NOMO-1 treated with DMSO at 0.1 percent for 48 hours (cell line): ENCODE measurements around the gene RAB8B.
A peak's percentile ranks its signal among the peaks of the same experiment; 100 is the strongest.
"Not testable (repeated sequence)": the region's sequence is repeated elsewhere in the genome, so short reads cannot be mapped to it uniquely, and the experiment has no call there.

Source experiments
- DNase-seq: peaks from one replicate; lab custom pipeline; 2025; ENCODE audit not compliant: unreplicated experiment; lab: John Stamatoyannopoulos, UW

The RAB8B gene

GRCh38 chr15:63203451-63204090 lies 14.2 kb downstream of the RAB8B start:
- peak; percentile 57 for DNase-seq

- DNase-seq: no peak
These were observed 16.7 kb downstream of the RAB8B start for GRCh38 chr15:63206079-63206478.

GRCh38 chr15:63208824-63209223 lies 19.4 kb downstream of the RAB8B start:
- DNase-seq: not testable (repeated sequence)

- DNase-seq: no peak
These were observed 21.0 kb downstream of the RAB8B start for GRCh38 chr15:63210151-63211091.

GRCh38 chr15:63211092-63211490 lies 21.7 kb downstream of the RAB8B start:
- no peak for DNase-seq

GRCh38 chr15:63211549-63211948 lies 22.1 kb downstream of the RAB8B start:
- DNase-seq: no peak

- DNase-seq: peak; percentile 59
These were observed 22.9 kb downstream of the RAB8B start for GRCh38 chr15:63212050-63213004.

GRCh38 chr15:63218100-63218808 lies 28.8 kb downstream of the RAB8B start:
- DNase-seq: no peak

- no peak for DNase-seq
These were observed 29.8 kb downstream of the RAB8B start for GRCh38 chr15:63219196-63219710.

- no peak for DNase-seq
These were observed 31.9 kb downstream of the RAB8B start for GRCh38 chr15:63221346-63221745.

GRCh38 chr15:63223463-63223862 lies 34.1 kb downstream of the RAB8B start:
- no peak for DNase-seq

GRCh38 chr15:63225381-63225780 lies 36.0 kb downstream of the RAB8B start:
- no peak for DNase-seq

GRCh38 chr15:63226155-63226883 lies 36.9 kb downstream of the RAB8B start:
- no peak for DNase-seq

GRCh38 chr15:63226966-63227401 lies 37.6 kb downstream of the RAB8B start:
- DNase-seq: no peak

GRCh38 chr15:63227689-63228088 lies 38.3 kb downstream of the RAB8B start:
- DNase-seq: no peak

- no peak for DNase-seq
These were observed 41.8 kb downstream of the RAB8B start for GRCh38 chr15:63231206-63231605.

GRCh38 chr15:63231706-63232105 lies 42.3 kb downstream of the RAB8B start:
- no peak for DNase-seq

GRCh38 chr15:63232405-63232804 lies 43.0 kb downstream of the RAB8B start:
- peak; percentile 60 for DNase-seq

- no peak for DNase-seq
These were observed 43.5 kb downstream of the RAB8B start for GRCh38 chr15:63232943-63233342.
